Measurements from ENCODE around the gene C19orf12. TPM values are rescaled to one million over a fixed set of nuclear protein-coding genes. Genes with fewer than 3 reads are reported as not detected.

C19orf12 gene
- total and polyA plus RNA-seq, 2 of the 13 experiments (the other 11 are each of a cell fraction or from before 2014, with no cell fraction given), result 17.7 to 34.4 TPM

- peaks cover 49% of the 10 kb centered on the region for H3K4me1 ChIP-seq (ENCODE audit: insufficient read depth, low read length)
- H2AFZ ChIP-seq (ENCODE audit: low read length), result no peak overlapping the region
- H3K9me3 ChIP-seq (ENCODE audit: low read length), result no peaks in the 10 kb centered on the region
- intact Hi-C loops (cut with micrococcal nuclease; ENCODE audit: unreplicated experiment) (no loop called here), in situ Hi-C loops (cut with HindIII; ENCODE audit: extremely low pct_ligation_motif_present, low pct_unique_long_range_greater_than_20kb) (no loop called here)
- no peaks in the 10 kb centered on the region for H3K79me2 ChIP-seq (ENCODE audit: insufficient read depth, low read length)
- ChIA-PET CTCF (ENCODE audit: low intra/inter-chr PET ratio, low total read pairs) (no interaction called here), POLR2A (interaction anchor here (0.8 to 2.3 kb wide), 2 partner anchors 37 to 66 kb away, joined by 3 to 6 read pairs; partner anchors contain the start of gene POP4)
- DNase-seq (ENCODE audit: low spot score) (peak; percentile 76), ATAC-seq (peak; percentile 57), FAIRE-seq (peak; percentile 32)
- H3K4me2 ChIP-seq (ENCODE audit: low read depth, low read length), result no peak overlapping the region
- H3K36me3 ChIP-seq (replicated peaks in 1 of 2; ENCODE audit: control insufficient read depth in 1 of 2, insufficient read depth in 2 of 2, low read length in 2 of 2), result peaks cover 0 to 12% of the 10 kb centered on the region in 2 experiments; a peak in 2 of 5 replicates
- H3K27me3 ChIP-seq (ENCODE audit: control insufficient read depth in 1 of 2, insufficient read depth in 2 of 2, low read length in 2 of 2), result no peaks in the 10 kb centered on the region
- H3K9ac ChIP-seq (ENCODE audit: insufficient read depth, low read depth, low read length), result no peak overlapping the region
- peaks cover 7% of the 10 kb centered on the region; the same call in 1 of the 2 replicates for H4K20me1 ChIP-seq (ENCODE audit: insufficient read depth, low read length)
- no TSS peak for BruUV-seq (replicated peaks)
- no peak overlapping the region for H3K4me3 ChIP-seq (replicated peaks in 1 of 3; ENCODE audit: insufficient read depth in 1 of 3, low read depth in 2 of 3, low read length in 3 of 3)
- 68% methylated on average over 8 of the region's 12 CpGs for WGBS (ENCODE audit: low lambda C conversion rate)
- H3K27ac ChIP-seq (ENCODE audit: extremely low read length, insufficient read depth, low read length), result peak overlapping the region; percentile 39
- TF ChIP-seq, protein P1, sequence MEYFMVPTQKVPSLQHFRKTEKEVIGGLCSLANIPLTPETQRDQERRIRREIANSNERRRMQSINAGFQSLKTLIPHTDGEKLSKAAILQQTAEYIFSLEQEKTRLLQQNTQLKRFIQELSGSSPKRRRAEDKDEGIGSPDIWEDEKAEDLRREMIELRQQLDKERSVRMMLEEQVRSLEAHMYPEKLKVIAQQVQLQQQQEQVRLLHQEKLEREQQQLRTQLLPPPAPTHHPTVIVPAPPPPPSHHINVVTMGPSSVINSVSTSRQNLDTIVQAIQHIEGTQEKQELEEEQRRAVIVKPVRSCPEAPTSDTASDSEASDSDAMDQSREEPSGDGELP (IDR thresholded peaks at IDR 0.05; ENCODE audit: borderline replicate concordance, low read depth), result no peak
- TF ChIP-seq ZFP41 (CRISPR knock-in tag; IDR thresholded peaks at IDR 0.05; ENCODE audit: borderline replicate concordance) (no peak), ZNF776 (CRISPR knock-in tag; IDR thresholded peaks at IDR 0.05) (no peak), CHCHD3 (CRISPR knock-in tag; IDR thresholded peaks at IDR 0.05) (no peak), SRF (IDR thresholded peaks at IDR 0.05; ENCODE audit: low read depth, low read length) (no peak), MXI1 (IDR thresholded peaks at IDR 0.05; ENCODE audit: borderline replicate concordance, low read depth, low read length) (no peak), ZNF687 (CRISPR knock-in tag; IDR thresholded peaks at IDR 0.05) (peak; percentile 16; the same call in 1 of the 2 replicates), LCORL (IDR thresholded peaks at IDR 0.05) (peak; percentile 18; the same call in 1 of the 2 replicates), LCORL (CRISPR knock-in tag; IDR thresholded peaks at IDR 0.05) (no peak), PRDM10 (CRISPR knock-in tag; IDR thresholded peaks at IDR 0.05; ENCODE audit: low read depth) (no peak), ATF3 (CRISPR knock-in tag; IDR thresholded peaks at IDR 0.05) (no peak), NFIC (IDR thresholded peaks at IDR 0.05; ENCODE audit: low read length) (0 out of 2 replicates have a peak, but pooled peaks have one; percentile 41)
Observed at GRCh38 chr19:29671393-29672160, 43.5 kb downstream of the C19orf12 start.
